K562 (cell line): ENCODE data around the gene CGN. TPM values are rescaled to one million over a fixed set of nuclear protein-coding genes. Genes with fewer than 3 reads are reported as not detected.

ENCODE experiments used
- ARID4B ChIP-seq: sonication (generic); formaldehyde crosslinking; IDR thresholded peaks from 2 replicates; pipeline ENCODE4 v1.8.0; 2022; ENCODE audit warnings: mild to moderate bottlenecking, missing genetic modification reagents
- CAMTA2 ChIP-seq: fragments of 250-450 bp; sonication (Bioruptor Pico); conservative IDR thresholded peaks from 2 replicates; pipeline ENCODE4 v1.5.1; 2022
- CHD2 ChIP-seq: IDR thresholded peaks from 2 replicates; pipeline ENCODE4 v1.6.1; 2011; ENCODE audit warnings: low read depth, low read length
- FOSL1 ChIP-seq: fragments of 200-800 bp; sonication (Bioruptor generic); conservative IDR thresholded peaks from 2 replicates; pipeline ENCODE4 v1.6.1; 2016; ENCODE audit warnings: missing genetic modification characterization, missing compliant biosample characterization
- HDAC2 ChIP-seq: fragments of 450-650 bp; IDR thresholded peaks from 2 replicates; pipeline ENCODE4 v1.6.1; 2016; ENCODE audit warnings: mild to moderate bottlenecking
- MTA2 ChIP-seq: fragments of 450-650 bp; IDR thresholded peaks from 2 replicates; pipeline ENCODE4 v1.6.1; 2016; ENCODE audit warnings: low read depth
- PHF8 ChIP-seq: fragments of 200-600 bp; sonication (generic); IDR thresholded peaks from 2 replicates; pipeline ENCODE4 v1.6.1; 2012; ENCODE audit warnings: mixed run types, mild to moderate bottlenecking, inconsistent platforms, low read length, moderate library complexity, borderline replicate concordance
- POLR2A ChIP-seq: fragments of 450-650 bp; conservative IDR thresholded peaks from 2 replicates; pipeline ENCODE4 v1.6.1; 2016
- SAFB ChIP-seq: fragments of 200-400 bp; formaldehyde crosslinking; IDR thresholded peaks from 2 replicates; pipeline ENCODE4 v1.6.1; 2017; ENCODE audit warnings: low read depth, low read length, borderline replicate concordance
- SMARCA5 ChIP-seq: fragments of 450-650 bp; IDR thresholded peaks from 2 replicates; pipeline ENCODE4 v1.6.1; 2016
- U2AF1 ChIP-seq: fragments of 200-400 bp; formaldehyde crosslinking; optimal IDR thresholded peaks from 2 replicates; pipeline ENCODE3; 2017; ENCODE audit warnings: mild to moderate bottlenecking, low read depth, low read length, moderate library complexity
- ZFX ChIP-seq: sonication (generic); formaldehyde crosslinking; IDR thresholded peaks from 2 replicates; pipeline ENCODE4 v1.8.0; 2022; ENCODE audit warnings: mild to moderate bottlenecking, missing genetic modification reagents, moderate library complexity
- ZNF174 ChIP-seq: fragments of 250-450 bp; sonication (Bioruptor Pico); IDR thresholded peaks from 2 replicates; pipeline ENCODE4 v1.4.0; 2020; ENCODE audit warnings: mild to moderate bottlenecking
- ZSCAN32 ChIP-seq: fragments of 450-650 bp; formaldehyde crosslinking; IDR thresholded peaks from 2 replicates; pipeline ENCODE4 v1.4.0; 2020; ENCODE audit warnings: mild to moderate bottlenecking, moderate library complexity
- polyA plus RNA-seq, 8 experiments: library from polyadenylated mRNA; depleted of rRNA in 4 of 8; stranded (reverse) in 5 of 8; unstranded in 3 of 8; fragments of >200 nt; fragmentation: Nextera tagmentation in 2 of 8; fragmentation: Illumina TruSeq in 1 of 8; extraction: Ambion mirVana in 2 of 8; extraction: Trizol in 1 of 8; gene quantifications; 2 replicates each; pipeline versions ENCODE4 v1.2.1 to v1.2.3, GENCODE V29; 2011 to 2014; ENCODE audit warnings: inconsistent platforms in 1 of 8, missing spikeins in 1 of 8
- total RNA-seq, 7 experiments: library from RNA; depleted of rRNA in 6 of 7; stranded (reverse); fragments of >200 nt in 6 of 7; fragmentation: Illumina TruSeq in 2 of 7; extraction: Trizol in 2 of 7; gene quantifications; 2 replicates each; pipeline versions ENCODE4 v1.2.1 to v1.2.3, GENCODE V29; 2011 to 2021; ENCODE audit warnings: low replicate concordance in 1 of 7
- TF ChIP-seq, protein P1 (sequence below): IDR thresholded peaks from 3 replicates; pipeline ENCODE4 v1.6.1; 2011; ENCODE audit warnings: borderline replicate concordance, mild to moderate bottlenecking; ENCODE audit not compliant: insufficient read length, insufficient read depth
- TF ChIP-seq, protein P2 (sequence below): fragments of 250-450 bp; sonication (Bioruptor Pico); IDR thresholded peaks from 2 replicates; pipeline ENCODE4 v1.4.0; 2020

Gene CGN
- total and polyA plus RNA-seq, 9 of the 15 experiments (the other 6 are each of a cell fraction or from before 2014, with no cell fraction given): 0.03 to 1.4 (median 0.14) TPM; not detected in 2

DNA sequence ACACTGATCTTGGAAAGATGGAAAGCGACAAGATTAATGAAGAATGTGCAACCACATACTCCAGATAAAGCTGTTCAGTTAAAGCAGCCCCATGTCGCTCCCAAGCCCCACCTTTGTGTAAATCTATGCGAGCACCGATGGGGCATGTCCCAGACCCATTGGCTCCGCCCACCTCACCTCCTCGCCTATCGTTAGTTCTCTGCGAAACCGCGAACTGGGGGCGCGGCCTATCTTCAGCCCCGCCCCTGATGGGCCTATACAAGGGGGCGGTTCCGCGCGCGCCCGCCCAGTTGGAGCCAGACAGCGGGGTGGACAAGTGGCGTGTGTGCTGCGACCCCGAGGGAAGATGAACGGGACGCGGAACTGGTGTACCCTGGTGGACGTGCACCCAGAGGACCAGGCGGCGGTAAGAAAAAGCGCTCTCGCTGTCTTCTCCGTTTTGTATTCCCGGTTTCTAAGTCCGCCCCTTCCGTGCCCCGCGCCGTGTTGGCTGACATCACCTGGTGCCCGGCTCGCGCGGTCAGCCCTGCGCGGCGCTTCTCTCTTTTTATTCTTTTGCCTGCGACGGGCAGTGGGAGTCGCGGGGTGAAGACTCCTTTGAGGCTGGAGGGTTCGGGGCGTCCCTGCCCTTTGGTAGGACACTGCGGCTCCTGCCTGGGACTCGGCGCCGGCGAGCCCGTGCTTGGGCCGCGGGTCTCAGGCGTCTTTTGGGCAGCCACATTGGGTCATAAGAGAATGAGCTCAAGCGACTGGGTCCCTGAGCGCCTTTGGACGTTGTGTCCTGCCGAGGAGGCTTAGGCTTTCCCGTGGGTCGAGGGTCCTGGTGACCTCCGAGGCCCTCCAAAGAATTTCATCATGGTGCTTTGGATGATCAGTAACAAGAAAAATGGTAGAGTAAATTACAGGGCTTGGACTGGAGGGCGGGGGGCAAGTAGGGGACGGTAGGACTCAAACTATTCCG, 29.1 kb downstream of the CGN start, which contains the start of gene TUFT1 (continued):
- TF ChIP-seq SMARCA5: peak; percentile 87; the same call in 1 of the 2 replicates
- TF ChIP-seq ARID4B (CRISPR knock-in tag): 0 out of 2 replicates have a peak, but pooled peaks have one; percentile 9
- no peak for TF ChIP-seq CAMTA2 (CRISPR knock-in tag)
- TF ChIP-seq MTA2: no peak
- TF ChIP-seq FOSL1: peak; percentile 62
- no peak for TF ChIP-seq U2AF1
- TF ChIP-seq ZSCAN32 (CRISPR knock-in tag): no peak
- no peak; the same call in 1 of the 2 replicates for TF ChIP-seq HDAC2
- TF ChIP-seq, protein P1, sequence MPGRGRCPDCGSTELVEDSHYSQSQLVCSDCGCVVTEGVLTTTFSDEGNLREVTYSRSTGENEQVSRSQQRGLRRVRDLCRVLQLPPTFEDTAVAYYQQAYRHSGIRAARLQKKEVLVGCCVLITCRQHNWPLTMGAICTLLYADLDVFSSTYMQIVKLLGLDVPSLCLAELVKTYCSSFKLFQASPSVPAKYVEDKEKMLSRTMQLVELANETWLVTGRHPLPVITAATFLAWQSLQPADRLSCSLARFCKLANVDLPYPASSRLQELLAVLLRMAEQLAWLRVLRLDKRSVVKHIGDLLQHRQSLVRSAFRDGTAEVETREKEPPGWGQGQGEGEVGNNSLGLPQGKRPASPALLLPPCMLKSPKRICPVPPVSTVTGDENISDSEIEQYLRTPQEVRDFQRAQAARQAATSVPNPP: no peak
- peak; percentile 90; the same call in 1 of the 2 replicates for TF ChIP-seq PHF8
- TF ChIP-seq SAFB: no peak
- TF ChIP-seq, protein P2, sequence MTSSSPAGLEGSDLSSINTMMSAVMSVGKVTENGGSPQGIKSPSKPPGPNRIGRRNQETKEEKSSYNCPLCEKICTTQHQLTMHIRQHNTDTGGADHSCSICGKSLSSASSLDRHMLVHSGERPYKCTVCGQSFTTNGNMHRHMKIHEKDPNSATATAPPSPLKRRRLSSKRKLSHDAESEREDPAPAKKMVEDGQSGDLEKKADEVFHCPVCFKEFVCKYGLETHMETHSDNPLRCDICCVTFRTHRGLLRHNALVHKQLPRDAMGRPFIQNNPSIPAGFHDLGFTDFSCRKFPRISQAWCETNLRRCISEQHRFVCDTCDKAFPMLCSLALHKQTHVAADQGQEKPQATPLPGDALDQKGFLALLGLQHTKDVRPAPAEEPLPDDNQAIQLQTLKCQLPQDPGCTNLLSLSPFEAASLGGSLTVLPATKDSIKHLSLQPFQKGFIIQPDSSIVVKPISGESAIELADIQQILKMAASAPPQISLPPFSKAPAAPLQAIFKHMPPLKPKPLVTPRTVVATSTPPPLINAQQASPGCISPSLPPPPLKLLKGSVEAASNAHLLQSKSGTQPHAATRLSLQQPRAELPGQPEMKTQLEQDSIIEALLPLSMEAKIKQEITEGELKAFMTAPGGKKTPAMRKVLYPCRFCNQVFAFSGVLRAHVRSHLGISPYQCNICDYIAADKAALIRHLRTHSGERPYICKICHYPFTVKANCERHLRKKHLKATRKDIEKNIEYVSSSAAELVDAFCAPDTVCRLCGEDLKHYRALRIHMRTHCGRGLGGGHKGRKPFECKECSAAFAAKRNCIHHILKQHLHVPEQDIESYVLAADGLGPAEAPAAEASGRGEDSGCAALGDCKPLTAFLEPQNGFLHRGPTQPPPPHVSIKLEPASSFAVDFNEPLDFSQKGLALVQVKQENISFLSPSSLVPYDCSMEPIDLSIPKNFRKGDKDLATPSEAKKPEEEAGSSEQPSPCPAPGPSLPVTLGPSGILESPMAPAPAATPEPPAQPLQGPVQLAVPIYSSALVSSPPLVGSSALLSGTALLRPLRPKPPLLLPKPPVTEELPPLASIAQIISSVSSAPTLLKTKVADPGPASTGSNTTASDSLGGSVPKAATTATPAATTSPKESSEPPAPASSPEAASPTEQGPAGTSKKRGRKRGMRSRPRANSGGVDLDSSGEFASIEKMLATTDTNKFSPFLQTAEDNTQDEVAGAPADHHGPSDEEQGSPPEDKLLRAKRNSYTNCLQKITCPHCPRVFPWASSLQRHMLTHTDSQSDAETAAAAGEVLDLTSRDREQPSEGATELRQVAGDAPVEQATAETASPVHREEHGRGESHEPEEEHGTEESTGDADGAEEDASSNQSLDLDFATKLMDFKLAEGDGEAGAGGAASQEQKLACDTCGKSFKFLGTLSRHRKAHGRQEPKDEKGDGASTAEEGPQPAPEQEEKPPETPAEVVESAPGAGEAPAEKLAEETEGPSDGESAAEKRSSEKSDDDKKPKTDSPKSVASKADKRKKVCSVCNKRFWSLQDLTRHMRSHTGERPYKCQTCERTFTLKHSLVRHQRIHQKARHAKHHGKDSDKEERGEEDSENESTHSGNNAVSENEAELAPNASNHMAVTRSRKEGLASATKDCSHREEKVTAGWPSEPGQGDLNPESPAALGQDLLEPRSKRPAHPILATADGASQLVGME (CRISPR knock-in tag): no peak
- no peak for TF ChIP-seq ZNF174 (CRISPR knock-in tag)
- peak; percentile 75 for TF ChIP-seq POLR2A
- TF ChIP-seq ZFX (CRISPR knock-in tag): peak; percentile 88
- no peak for TF ChIP-seq CHD2
